Testis (tissue), 2 donors: ENCODE data around the gene DGKD.

ENCODE experiments used
- POLR2A ChIP-seq: fragments of 450-650 bp; IDR thresholded peaks from one replicate; pipeline ENCODE4 v1.6.1; 2017; ENCODE audit warnings: antibody characterized with exemption, mild to moderate bottlenecking, moderate library complexity
- TF ChIP-seq, protein P1 (sequence below), 3 experiments: fragments of 450-650 bp in 2 of 3; fragments of 200-600 bp in 1 of 3; sonication (generic) in 1 of 3; IDR thresholded peaks; one replicate each; pipeline ENCODE4 v1.5.1; 2016 to 2019; ENCODE audit warnings: antibody characterized with exemption in 3 of 3, mild to moderate bottlenecking in 2 of 3, moderate library complexity in 1 of 3

- TF ChIP-seq, protein P1, sequence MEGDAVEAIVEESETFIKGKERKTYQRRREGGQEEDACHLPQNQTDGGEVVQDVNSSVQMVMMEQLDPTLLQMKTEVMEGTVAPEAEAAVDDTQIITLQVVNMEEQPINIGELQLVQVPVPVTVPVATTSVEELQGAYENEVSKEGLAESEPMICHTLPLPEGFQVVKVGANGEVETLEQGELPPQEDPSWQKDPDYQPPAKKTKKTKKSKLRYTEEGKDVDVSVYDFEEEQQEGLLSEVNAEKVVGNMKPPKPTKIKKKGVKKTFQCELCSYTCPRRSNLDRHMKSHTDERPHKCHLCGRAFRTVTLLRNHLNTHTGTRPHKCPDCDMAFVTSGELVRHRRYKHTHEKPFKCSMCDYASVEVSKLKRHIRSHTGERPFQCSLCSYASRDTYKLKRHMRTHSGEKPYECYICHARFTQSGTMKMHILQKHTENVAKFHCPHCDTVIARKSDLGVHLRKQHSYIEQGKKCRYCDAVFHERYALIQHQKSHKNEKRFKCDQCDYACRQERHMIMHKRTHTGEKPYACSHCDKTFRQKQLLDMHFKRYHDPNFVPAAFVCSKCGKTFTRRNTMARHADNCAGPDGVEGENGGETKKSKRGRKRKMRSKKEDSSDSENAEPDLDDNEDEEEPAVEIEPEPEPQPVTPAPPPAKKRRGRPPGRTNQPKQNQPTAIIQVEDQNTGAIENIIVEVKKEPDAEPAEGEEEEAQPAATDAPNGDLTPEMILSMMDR (IDR thresholded peaks at IDR 0.05) = no peak
- TF ChIP-seq POLR2A = no peak
Observed at GRCh38 chr2:233418761-233419546, 64.7 kb downstream of the DGKD start.
